Erythroblast (primary cell): ENCODE results near the gene FAM181B.

Experiments used
- GATA1 ChIP-seq: IDR thresholded peaks from 2 replicates; pipeline ENCODE4 v1.6.1; 2011; ENCODE audit warnings: low read depth, mild to moderate bottlenecking, control low read depth, low read length, moderate library complexity
- POLR2A ChIP-seq: IDR thresholded peaks from 2 replicates; pipeline ENCODE4 v1.6.1; 2011; ENCODE audit warnings: mild to moderate bottlenecking, low read length

- TF ChIP-seq POLR2A (no peak), GATA1 (no peak)
These were observed 4.4 kb upstream of the FAM181B start for GRCh38 chr11:82738091-82738490.
